ENCODE results near the gene KLK12.

Gene KLK12

DNA sequence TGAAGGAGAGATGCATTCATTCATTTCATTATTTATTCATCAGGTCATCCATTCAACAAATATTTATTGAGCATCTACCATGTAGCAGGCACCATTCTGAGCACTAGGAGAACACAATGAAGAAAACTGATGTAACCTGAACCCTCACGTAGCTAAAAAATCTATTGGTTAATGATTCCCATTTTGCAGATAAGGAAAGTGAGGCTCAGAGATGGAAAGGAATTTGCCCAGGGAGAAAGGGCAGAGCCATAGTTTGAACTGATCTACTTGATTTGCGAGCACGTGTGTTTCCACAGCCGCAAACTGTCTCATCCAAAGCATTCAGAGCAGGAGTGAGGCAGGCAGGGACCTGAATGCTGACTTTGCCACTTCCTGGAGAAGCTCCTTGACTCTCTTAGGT, 36.1 kb downstream of the KLK12 start:
- Histone ChIP-seq H3K9ac (ENCODE audit: low read length) (no peak overlapping the region), H3K4me3 (ENCODE audit: low read length) (no peak overlapping the region), H3K9me3 (replicated peaks; ENCODE audit: insufficient read depth, low read length) (no peaks in the 10 kb centered on the region; the same call in 1 of the 2 replicates), H4K20me1 (ENCODE audit: insufficient read depth, low read length) (no peaks in the 10 kb centered on the region), H3K27me3 (replicated peaks; ENCODE audit: insufficient read depth, low read length) (peaks cover 6% of the 10 kb centered on the region; the same call in 1 of the 2 replicates), H3K4me2 (ENCODE audit: low read depth, low read length) (no peak overlapping the region), H3K27ac (ENCODE audit: low read length) (no peak overlapping the region), H3K9me2 (replicated peaks; ENCODE audit: insufficient read depth, low read length) (no peaks in the 10 kb centered on the region), H3K36me3 (replicated peaks; ENCODE audit: insufficient read depth, low read length) (no peaks in the 10 kb centered on the region), H3K79me2 (ENCODE audit: low read length) (no peaks in the 10 kb centered on the region), H2AFZ (ENCODE audit: low read length) (no peak overlapping the region), H3K4me1 (ENCODE audit: low read length) (no peaks in the 10 kb centered on the region), H3F3A (ENCODE audit: insufficient read depth, low read length) (no peaks in the 10 kb centered on the region)
- no peak for DNase-seq
- TF ChIP-seq EZH2phosphoT487 (IDR thresholded peaks at IDR 0.05; ENCODE audit: low read length) (no peak), EZH2 (optimal IDR thresholded peaks at IDR 0.05; ENCODE audit: low read depth, low read length) (no peak)
- TF ChIP-seq, protein P1, sequence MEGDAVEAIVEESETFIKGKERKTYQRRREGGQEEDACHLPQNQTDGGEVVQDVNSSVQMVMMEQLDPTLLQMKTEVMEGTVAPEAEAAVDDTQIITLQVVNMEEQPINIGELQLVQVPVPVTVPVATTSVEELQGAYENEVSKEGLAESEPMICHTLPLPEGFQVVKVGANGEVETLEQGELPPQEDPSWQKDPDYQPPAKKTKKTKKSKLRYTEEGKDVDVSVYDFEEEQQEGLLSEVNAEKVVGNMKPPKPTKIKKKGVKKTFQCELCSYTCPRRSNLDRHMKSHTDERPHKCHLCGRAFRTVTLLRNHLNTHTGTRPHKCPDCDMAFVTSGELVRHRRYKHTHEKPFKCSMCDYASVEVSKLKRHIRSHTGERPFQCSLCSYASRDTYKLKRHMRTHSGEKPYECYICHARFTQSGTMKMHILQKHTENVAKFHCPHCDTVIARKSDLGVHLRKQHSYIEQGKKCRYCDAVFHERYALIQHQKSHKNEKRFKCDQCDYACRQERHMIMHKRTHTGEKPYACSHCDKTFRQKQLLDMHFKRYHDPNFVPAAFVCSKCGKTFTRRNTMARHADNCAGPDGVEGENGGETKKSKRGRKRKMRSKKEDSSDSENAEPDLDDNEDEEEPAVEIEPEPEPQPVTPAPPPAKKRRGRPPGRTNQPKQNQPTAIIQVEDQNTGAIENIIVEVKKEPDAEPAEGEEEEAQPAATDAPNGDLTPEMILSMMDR (IDR thresholded peaks at IDR 0.05; ENCODE audit: low read length), result no peak

DNA sequence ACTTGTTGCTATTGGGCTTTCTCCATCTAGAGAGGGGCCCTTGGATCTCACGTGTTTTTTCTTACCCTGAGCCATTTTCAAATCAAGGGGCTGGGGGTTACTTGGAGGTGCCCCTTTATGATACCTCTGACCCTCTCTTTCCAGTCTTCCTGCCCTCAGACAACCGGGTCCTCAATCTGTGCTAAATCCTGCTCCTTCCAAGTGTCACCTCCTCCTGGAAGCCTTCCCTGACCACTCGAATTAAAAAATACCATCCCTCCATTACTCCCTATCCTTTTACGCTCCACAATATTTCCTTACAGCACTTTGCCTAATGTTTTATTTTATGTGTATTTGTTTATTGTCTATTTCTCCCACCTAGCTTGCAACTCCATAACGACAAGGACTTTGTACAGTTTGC, 36.7 kb downstream of the KLK12 start:
- Histone ChIP-seq H4K20me1 (ENCODE audit: insufficient read depth, low read length) (no peaks in the 10 kb centered on the region), H3F3A (ENCODE audit: insufficient read depth, low read length) (no peaks in the 10 kb centered on the region)

DNA sequence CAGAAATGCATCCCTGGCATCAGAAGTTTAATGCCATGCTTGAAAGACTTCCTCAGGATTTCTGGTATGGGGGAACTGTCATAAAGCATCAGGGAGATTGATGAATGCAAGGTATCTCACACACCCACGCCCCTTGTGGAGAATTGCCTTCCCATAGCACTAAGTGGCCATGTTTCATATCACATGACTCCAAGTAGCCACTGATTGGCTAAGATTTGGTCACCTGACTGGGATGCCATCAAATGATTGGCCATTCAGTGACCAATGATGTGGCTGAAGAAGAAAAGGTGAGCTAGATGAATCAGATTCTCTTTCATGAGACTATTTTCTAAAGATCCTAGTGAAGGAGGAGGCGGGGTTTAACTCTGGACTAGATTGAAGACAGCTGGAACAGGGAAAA, 40.7 kb downstream of the KLK12 start:
- TF ChIP-seq EZH2phosphoT487 (IDR thresholded peaks at IDR 0.05; ENCODE audit: low read length) (no peak), EZH2 (optimal IDR thresholded peaks at IDR 0.05; ENCODE audit: low read depth, low read length) (no peak)
- TF ChIP-seq, protein P1 (IDR thresholded peaks at IDR 0.05; ENCODE audit: low read length), result no peak
- no peaks in the 10 kb centered on the region; the same call in 1 of the 2 replicates for H3K9me3 ChIP-seq (replicated peaks; ENCODE audit: insufficient read depth, low read length)
- H3K36me3 ChIP-seq (replicated peaks; ENCODE audit: insufficient read depth, low read length), result no peaks in the 10 kb centered on the region
- H3K27ac ChIP-seq (ENCODE audit: low read length), result no peak overlapping the region
- no peak overlapping the region for H3K4me3 ChIP-seq (ENCODE audit: low read length)
- no peak overlapping the region for H2AFZ ChIP-seq (ENCODE audit: low read length)
- no peaks in the 10 kb centered on the region for H3K9me2 ChIP-seq (replicated peaks; ENCODE audit: insufficient read depth, low read length)
- no peak overlapping the region for H3K4me2 ChIP-seq (ENCODE audit: low read depth, low read length)
- H4K20me1 ChIP-seq (ENCODE audit: insufficient read depth, low read length), result no peaks in the 10 kb centered on the region
- H3K9ac ChIP-seq (ENCODE audit: low read length), result no peak overlapping the region
- no peak for DNase-seq
- no peaks in the 10 kb centered on the region for H3K79me2 ChIP-seq (ENCODE audit: low read length)
- H3K27me3 ChIP-seq (replicated peaks; ENCODE audit: insufficient read depth, low read length), result no peaks in the 10 kb centered on the region; the same call in 1 of the 2 replicates
- H3K4me1 ChIP-seq (ENCODE audit: low read length), result no peaks in the 10 kb centered on the region
- H3F3A ChIP-seq (ENCODE audit: insufficient read depth, low read length), result no peaks in the 10 kb centered on the region

More for the DNA sequence above, 36.7 kb downstream of the KLK12 start:
- Histone ChIP-seq H3K27ac (ENCODE audit: low read length) (no peak overlapping the region), H3K36me3 (replicated peaks; ENCODE audit: insufficient read depth, low read length) (no peaks in the 10 kb centered on the region), H3K4me3 (ENCODE audit: low read length) (no peak overlapping the region), H3K27me3 (replicated peaks; ENCODE audit: insufficient read depth, low read length) (peaks cover 6% of the 10 kb centered on the region; the same call in 1 of the 2 replicates), H3K9me2 (replicated peaks; ENCODE audit: insufficient read depth, low read length) (no peaks in the 10 kb centered on the region), H3K9me3 (replicated peaks; ENCODE audit: insufficient read depth, low read length) (no peaks in the 10 kb centered on the region; the same call in 1 of the 2 replicates), H2AFZ (ENCODE audit: low read length) (no peak overlapping the region), H3K9ac (ENCODE audit: low read length) (no peak overlapping the region), H3K79me2 (ENCODE audit: low read length) (no peaks in the 10 kb centered on the region), H3K4me2 (ENCODE audit: low read depth, low read length) (no peak overlapping the region), H3K4me1 (ENCODE audit: low read length) (no peaks in the 10 kb centered on the region)
- TF ChIP-seq EZH2 (optimal IDR thresholded peaks at IDR 0.05; ENCODE audit: low read depth, low read length), result no peak
- TF ChIP-seq EZH2phosphoT487 (IDR thresholded peaks at IDR 0.05; ENCODE audit: low read length), result no peak
- TF ChIP-seq, protein P1 (IDR thresholded peaks at IDR 0.05; ENCODE audit: low read length), result no peak
- no peak for DNase-seq
